NCI-H345 treated with DMSO at 0.1 percent for 48 hours (cell line): Measurements from ENCODE around the gene ADISSP.

Experiments used
- DNase-seq: peaks from one replicate; lab custom pipeline; 2025; ENCODE audit not compliant: unreplicated experiment; lab: John Stamatoyannopoulos, UW

Gene ADISSP

GRCh38 chr20:3755814-3756480 lies 11.6 kb downstream of the ADISSP start:
- no peak for DNase-seq

DNA sequence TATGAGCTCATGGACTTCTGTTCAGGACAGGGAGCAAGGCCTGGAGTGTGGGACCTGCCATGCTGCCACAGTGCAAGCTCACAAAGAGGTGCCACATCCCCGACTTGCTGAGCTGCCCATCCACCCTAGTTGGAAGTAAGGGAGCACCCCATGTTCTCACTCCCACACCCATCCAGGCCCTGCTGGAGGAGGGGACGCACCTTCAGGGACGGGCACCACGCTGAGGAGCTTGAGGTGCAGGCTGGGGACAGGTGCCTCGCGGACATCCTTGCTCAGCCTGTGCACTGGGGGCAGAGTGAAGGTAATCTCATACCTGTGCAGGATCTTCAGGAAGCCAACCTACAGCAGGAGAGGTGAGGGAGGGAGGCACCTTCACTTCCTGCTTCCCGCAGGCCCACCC lies 12.3 kb downstream of the ADISSP start:
- no peak for DNase-seq

DNA sequence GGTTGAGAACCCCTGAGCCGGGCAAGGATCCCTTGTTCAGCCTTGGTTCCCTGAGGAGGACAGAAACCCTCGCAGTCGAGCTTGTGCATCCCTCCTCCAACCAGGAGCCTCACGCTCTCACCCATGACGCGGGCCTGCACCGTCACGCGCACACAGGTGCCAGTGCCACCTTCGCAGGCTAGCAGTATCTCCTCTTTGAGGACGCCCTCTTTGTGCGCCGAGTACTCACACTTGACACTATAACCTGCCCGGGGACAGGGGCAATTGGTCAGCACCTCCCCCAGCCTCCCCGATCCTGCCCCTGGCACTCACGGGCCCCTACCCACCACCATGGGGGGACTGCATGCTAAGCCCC lies 13.3 kb downstream of the ADISSP start:
- DNase-seq, result no peak

GRCh38 chr20:3753501-3754275 lies 13.9 kb downstream of the ADISSP start:
- DNase-seq, result no peak

GRCh38 chr20:3753098-3753497 lies 14.5 kb downstream of the ADISSP start:
- peak; percentile 44 for DNase-seq

GRCh38 chr20:3752386-3752759 lies 15.2 kb downstream of the ADISSP start:
- DNase-seq, result no peak

DNA sequence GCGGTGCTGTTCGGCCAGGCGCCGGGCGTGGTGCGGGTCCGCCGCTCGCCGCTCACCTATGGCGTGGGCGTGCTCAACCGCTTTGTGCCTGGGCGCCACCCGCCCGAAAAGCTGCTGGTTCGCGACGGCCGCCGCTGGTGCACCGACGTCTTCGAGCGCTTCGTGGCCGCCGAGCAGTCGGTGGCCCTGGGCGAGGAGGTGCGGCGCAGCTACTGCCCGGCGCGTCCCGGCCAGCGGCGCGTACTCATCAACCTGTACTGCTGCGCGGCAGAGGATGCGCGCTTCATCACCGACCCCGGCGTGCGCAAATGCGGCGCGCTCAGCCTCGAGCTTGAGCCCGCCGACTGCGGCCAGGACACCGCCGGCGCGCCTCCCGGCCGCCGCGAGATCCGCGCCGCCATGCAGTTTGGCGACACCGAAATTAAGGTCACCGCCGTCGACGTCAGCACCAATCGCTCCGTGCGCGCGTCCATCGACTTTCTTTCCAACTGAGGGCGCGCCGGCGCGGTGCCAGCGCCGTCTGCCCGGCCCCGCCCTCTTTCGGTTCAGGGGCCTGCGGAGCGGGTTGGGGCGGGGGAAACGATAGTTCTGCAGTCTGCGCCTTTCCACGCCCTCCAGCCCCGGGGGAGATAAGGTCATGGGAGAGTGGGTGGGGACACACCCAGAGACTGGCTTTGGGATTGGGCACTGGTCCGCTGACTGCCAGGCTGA lies 15.7 kb downstream of the ADISSP start:
- peak; percentile 65 for DNase-seq

GRCh38 chr20:3751305-3751674 lies 16.3 kb downstream of the ADISSP start:
- DNase-seq, result no peak

- peak; percentile 47 for DNase-seq
These were observed 17.6 kb downstream of the ADISSP start for GRCh38 chr20:3749689-3750531.

DNA sequence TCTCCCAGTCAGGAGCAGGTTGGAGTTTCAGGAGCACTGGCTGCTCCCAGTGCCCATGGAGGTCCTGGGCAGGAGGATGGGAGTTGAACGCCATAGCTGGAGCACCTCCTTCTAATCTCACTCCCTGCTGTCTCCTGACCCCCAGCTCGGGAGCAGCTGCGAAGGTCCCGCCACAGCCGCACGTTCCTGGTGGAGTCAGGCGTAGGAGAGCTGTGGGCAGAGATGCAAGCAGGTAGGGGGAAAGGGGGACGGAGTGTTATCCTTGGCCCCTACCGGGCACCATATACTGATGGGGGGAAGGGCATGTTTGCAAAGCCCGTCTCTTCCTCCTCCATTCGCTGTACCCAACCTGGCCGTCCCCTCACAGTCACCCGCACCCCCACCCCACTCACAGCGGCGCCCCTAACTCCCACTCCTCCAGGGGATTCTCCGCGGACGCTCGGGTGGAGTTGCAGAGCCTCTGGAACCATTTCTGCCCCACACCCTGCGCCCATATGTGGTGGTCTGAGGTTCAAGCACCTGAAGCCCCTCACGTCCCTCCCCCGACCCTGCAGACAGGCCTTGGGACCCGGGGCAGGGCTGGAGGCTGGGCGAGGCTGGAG lies 18.4 kb downstream of the ADISSP start:
- no peak for DNase-seq

GRCh38 chr20:3748073-3748472 lies 19.5 kb downstream of the ADISSP start:
- DNase-seq, result no peak

DNA sequence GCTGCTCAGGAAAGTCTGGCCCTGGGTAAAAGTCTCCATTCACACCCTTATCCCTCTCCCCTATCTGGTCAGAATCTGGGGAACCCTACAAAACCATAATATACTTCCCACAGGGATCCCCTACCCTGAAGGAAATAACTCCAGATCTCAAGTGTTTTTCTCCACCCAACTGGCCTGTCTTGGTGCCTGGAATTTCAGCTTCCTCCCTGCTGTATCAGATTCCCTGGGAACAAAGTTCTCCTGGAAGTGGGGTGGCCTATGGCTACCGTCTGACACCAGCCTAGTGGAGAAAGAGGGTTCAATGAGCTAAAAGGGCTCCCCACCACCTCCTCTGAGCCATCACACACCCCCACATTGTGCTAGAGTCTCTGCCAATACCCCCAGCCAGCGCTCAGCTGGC lies 20.1 kb downstream of the ADISSP start:
- no peak for DNase-seq

DNA sequence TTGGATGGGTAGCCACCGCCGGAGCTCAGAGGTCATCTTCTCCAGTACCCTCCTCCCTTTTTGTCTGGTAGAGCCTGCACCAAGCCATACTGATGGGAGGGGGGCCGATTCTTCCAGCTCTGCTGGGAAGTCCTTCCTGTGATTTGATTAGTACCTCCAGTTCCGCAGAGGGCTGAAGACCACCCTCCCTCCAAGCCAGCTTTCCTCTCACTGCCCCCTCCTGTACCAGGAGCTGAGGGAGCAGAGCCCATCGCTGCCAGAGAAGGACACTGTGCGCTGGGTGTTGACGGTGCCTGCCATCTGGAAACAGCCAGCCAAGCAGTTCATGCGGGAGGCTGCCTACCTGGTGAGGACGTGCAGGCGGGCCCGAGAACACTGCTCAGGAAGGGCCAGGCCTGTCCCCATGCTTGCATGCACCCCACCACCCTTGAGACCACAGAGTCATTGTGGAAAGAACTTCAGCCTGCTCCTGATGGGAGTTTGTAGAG lies 21.8 kb downstream of the ADISSP start:
- no peak for DNase-seq

GRCh38 chr20:3744806-3745685 lies 22.5 kb downstream of the ADISSP start:
- DNase-seq, result no peak

GRCh38 chr20:3744037-3744436 lies 23.5 kb downstream of the ADISSP start:
- no peak for DNase-seq

DNA sequence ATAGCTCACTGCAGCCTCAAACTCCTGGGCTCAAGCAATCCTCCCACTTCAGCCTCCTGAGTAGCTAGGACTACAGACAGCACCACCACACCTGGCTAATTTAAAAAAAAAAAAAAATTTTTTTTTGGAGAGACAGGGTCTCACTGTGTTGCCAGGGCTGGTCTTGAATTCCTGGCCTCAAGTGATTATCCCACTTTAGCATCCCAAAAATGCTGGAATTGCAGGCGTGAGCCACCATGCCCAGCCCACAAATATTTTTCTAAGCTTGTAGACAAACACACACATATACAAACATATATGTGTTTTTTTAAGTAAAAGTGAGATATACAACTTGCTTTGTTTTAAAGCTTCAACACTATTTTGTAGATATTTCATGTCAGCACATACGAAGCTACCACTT lies 24.3 kb downstream of the ADISSP start:
- no peak for DNase-seq

GRCh38 chr20:3741836-3742458 lies 25.6 kb downstream of the ADISSP start:
- no peak for DNase-seq

- no peak for DNase-seq
These were observed 26.8 kb downstream of the ADISSP start for GRCh38 chr20:3740615-3741301.
